H1 (cell line): Measurements from ENCODE around the gene RBFOX1. TPM values are rescaled to one million over a fixed set of nuclear protein-coding genes. Genes with fewer than 3 reads are reported as not detected.

Experiments used
- POU5F1 ChIP-seq: IDR thresholded peaks from 2 replicates; pipeline ENCODE4 v1.6.1; 2011; ENCODE audit warnings: low read depth, mild to moderate bottlenecking, low read length, moderate library complexity
- RBBP5 ChIP-seq: IDR thresholded peaks from 2 replicates; pipeline ENCODE4 v1.7.1; 2012; ENCODE audit warnings: low read depth, mild to moderate bottlenecking, inconsistent platforms, low read length, moderate library complexity, borderline replicate concordance
- polyA plus RNA-seq, 7 experiments: library from polyadenylated mRNA; depleted of rRNA in 3 of 7; stranded (reverse) in 5 of 7; unstranded in 2 of 7; fragments of >200 nt in 5 of 7; fragments of 200-250 nt in 2 of 7; gene quantifications; 1 replicate in 5 of 7; 2 replicates in 1 of 7; 4 replicates in 1 of 7; pipeline versions ENCODE4 v1.2.1 to v1.2.3, GENCODE V29; 2011 to 2013; ENCODE audit warnings: missing spikeins in 2 of 7, mixed read lengths in 2 of 7
- total RNA-seq: library from RNA; stranded (reverse); fragmentation: NEBNext Ultra II Directional; extraction: Animal tissue kit (Norgen Biotek cat#: 25700); gene quantifications from 2 replicates; pipeline ENCODE4 v1.2.1, GENCODE V29; 2021

The RBFOX1 gene
- total and polyA plus RNA-seq, 2 of the 8 experiments (the other 6 are each of a cell fraction or from before 2014, with no cell fraction given): 1.7 to 2.8 TPM

- TF ChIP-seq RBBP5: no peak
- TF ChIP-seq POU5F1: no peak
- TF ChIP-seq, all 59 proteins: peak for 0
These were observed 280.0 kb downstream of the RBFOX1 start (continued) for GRCh38 chr16:7612671-7613070.
